Epithelial cell of proximal tubule (primary cell): ENCODE measurements around the gene STARD7. TPM values are rescaled to one million over a fixed set of nuclear protein-coding genes. Genes with fewer than 3 reads are reported as not detected.

ENCODE experiments used
- DNase-seq: peaks from one replicate; pipeline ENCODE4 v3.0.0-alpha.2; 2011; ENCODE audit warnings: low read depth
- H3K4me3 ChIP-seq: 2 replicates; pipeline ENCODE4 v1.5.1; 2011; ENCODE audit warnings: low read depth, mild to moderate bottlenecking, low read length
- CTCF ChIP-seq: conservative IDR thresholded peaks from 2 replicates; pipeline ENCODE4 v1.5.1; 2012; ENCODE audit warnings: low read depth, mild to moderate bottlenecking, low read length
- total RNA-seq: library from RNA; depleted of rRNA; stranded (reverse); fragments of >200 nt; gene quantifications from 2 replicates; pipeline ENCODE4 v1.2.3, GENCODE V29; 2015

Gene STARD7
- total RNA-seq, 1 donor from 2014 or later = 99.2 TPM

GRCh38 chr2:96156926-96157648 lies 51.5 kb downstream of the STARD7 start:
- no peak for DNase-seq
- no peak for TF ChIP-seq CTCF
- H3K4me3 ChIP-seq = no peak overlapping the region

GRCh38 chr2:96156011-96156820 lies 52.4 kb downstream of the STARD7 start:
- DNase-seq = no peak
- no peak for TF ChIP-seq CTCF
- no peak overlapping the region for H3K4me3 ChIP-seq

GRCh38 chr2:96154506-96155380 lies 53.9 kb downstream of the STARD7 start:
- H3K4me3 ChIP-seq = no peak overlapping the region
- no peak for DNase-seq
- TF ChIP-seq CTCF = no peak

GRCh38 chr2:96153991-96154431 lies 54.6 kb downstream of the STARD7 start:
- TF ChIP-seq CTCF = no peak
- DNase-seq = no peak
- no peak overlapping the region for H3K4me3 ChIP-seq

GRCh38 chr2:96153291-96153713 lies 55.3 kb downstream of the STARD7 start:
- H3K4me3 ChIP-seq = no peak overlapping the region
- no peak for DNase-seq
- TF ChIP-seq CTCF = no peak

- TF ChIP-seq CTCF = no peak
- DNase-seq = no peak
- no peak overlapping the region for H3K4me3 ChIP-seq
Observed at GRCh38 chr2:96152304-96153161, 56.1 kb downstream of the STARD7 start.
